HepG2 (cell line): ENCODE data around the gene LRTM2. TPM values are rescaled to one million over a fixed set of nuclear protein-coding genes. Genes with fewer than 3 reads are reported as not detected.

Source experiments
- ATAC-seq: fragments of 200-7000 bp; cut with Tn5 transposase; 3 replicates; pipeline ENCODE4 v1.9.1; 2020; ENCODE audit warnings: mild to moderate bottlenecking, moderate library complexity
- BruUV-seq: library from RNA; stranded (reverse); fragments of 400-500 nt; replicated peaks from 2 replicates; lab custom pipeline; 2021; lab: Mats Ljungman, UMichigan
- CTCF ChIA-PET: fragments of 300-600 bp; formaldehyde crosslinking; extraction: SDS; loops from one replicate; lab custom pipeline; 2021; ENCODE audit warnings: low total read pairs, inconsistent platforms, low intra/inter-chr PET ratio; lab: Yijun Ruan, JAX
- POLR2A ChIA-PET: fragments of 350-600 bp; sonication (Branson Sonifier 250); formaldehyde crosslinking; loops from one replicate; lab custom pipeline; 2020; ENCODE audit warnings: antibody characterized with exemption, inconsistent platforms; lab: Yijun Ruan, JAX
- DNase-seq: peaks from one replicate; pipeline ENCODE4 v3.0.0-alpha.2; 2015; ENCODE audit warnings: low spot score
- FAIRE-seq: peaks from 3 replicates; lab custom pipeline; 2011; peaks lifted over from hg19 to GRCh38; lab: Jason Lieb, UNC
- H2AFZ ChIP-seq: one replicate; pipeline ENCODE4 v1.6.1; 2011; ENCODE audit warnings: low read length, inconsistent platforms
- H3K27ac ChIP-seq: fragments of 300-600 bp; 3 replicates; pipeline ENCODE4 v1.8.0; 2011; ENCODE audit warnings: mixed run types, mild to moderate bottlenecking, mixed read lengths, low read length, inconsistent platforms; ENCODE audit not compliant: insufficient read depth; ENCODE audit errors: extremely low read length
- H3K27me3 ChIP-seq, 2 experiments: fragments of 200-600 bp in 1 of 2; 2 replicates in 1 of 2; 3 replicates in 1 of 2; pipeline versions ENCODE4 v1.6.0 to v1.8.0; 2011; ENCODE audit warnings: low read length in 2 of 2, mild to moderate bottlenecking in 2 of 2, moderate library complexity in 2 of 2, inconsistent platforms in 1 of 2; ENCODE audit not compliant: insufficient read depth in 2 of 2, control insufficient read depth in 1 of 2
- H3K36me3 ChIP-seq, 2 experiments: fragments of 200-600 bp in 1 of 2; replicated peaks in 1 of 2; 2 replicates in 1 of 2; 3 replicates in 1 of 2; pipeline versions ENCODE4 v1.5.1 to v1.8.0; 2011; ENCODE audit warnings: low read length in 2 of 2, inconsistent platforms in 1 of 2; ENCODE audit not compliant: insufficient read depth in 2 of 2, control insufficient read depth in 1 of 2
- H3K4me1 ChIP-seq: 2 replicates; pipeline ENCODE4 v1.5.1; 2012; ENCODE audit warnings: low read length, inconsistent platforms; ENCODE audit not compliant: insufficient read depth
- H3K4me2 ChIP-seq: 2 replicates; pipeline ENCODE4 v1.6.0; 2011; ENCODE audit warnings: low read depth, low read length, inconsistent platforms
- H3K4me3 ChIP-seq, 3 experiments: fragments of 200-600 bp in 1 of 3; sonication (generic), shearing (Covaris generic) in 1 of 3; replicated peaks in 1 of 3; 2 replicates each; pipeline ENCODE4 v1.5.1; 2011 to 2016; ENCODE audit warnings: low read length in 3 of 3, inconsistent platforms in 2 of 3, low read depth in 2 of 3, mild to moderate bottlenecking in 2 of 3, control low read depth in 1 of 3, mixed read lengths in 1 of 3; ENCODE audit not compliant: insufficient read depth in 1 of 3
- H3K79me2 ChIP-seq: one replicate; pipeline ENCODE4 v1.6.1; 2011; ENCODE audit warnings: low read length, inconsistent platforms; ENCODE audit not compliant: insufficient read depth
- H3K9ac ChIP-seq: 2 replicates; pipeline ENCODE4 v1.6.0; 2011; ENCODE audit warnings: mild to moderate bottlenecking, low read depth, low read length, inconsistent platforms; ENCODE audit not compliant: insufficient read depth
- H3K9me3 ChIP-seq: 2 replicates; pipeline ENCODE4 v1.5.1; 2012; ENCODE audit warnings: mild to moderate bottlenecking, low read length
- H4K20me1 ChIP-seq: 2 replicates; pipeline ENCODE4 v1.6.0; 2011; ENCODE audit warnings: inconsistent platforms, mild to moderate bottlenecking, low read length, moderate library complexity; ENCODE audit not compliant: insufficient read depth
- ASH2L ChIP-seq: fragments of 300-600, 200-600 bp; sonication (generic); IDR thresholded peaks from 2 replicates; pipeline ENCODE4 v1.7.0; 2017; ENCODE audit warnings: low read depth, mild to moderate bottlenecking, moderate library complexity, mixed read lengths, low read length; ENCODE audit not compliant: insufficient read length
- CREM ChIP-seq, 2 experiments: sonication (generic) in 1 of 2; formaldehyde crosslinking in 1 of 2; IDR thresholded peaks; 2 replicates each; pipeline versions ENCODE4 v1.4.0 to v1.6.1; 2016 to 2020; ENCODE audit warnings: antibody characterized with exemption in 1 of 2, mild to moderate bottlenecking in 1 of 2, missing genetic modification reagents in 1 of 2
- EHMT2 ChIP-seq: fragments of 200-600 bp; sonication (generic); IDR thresholded peaks from 2 replicates; pipeline ENCODE4 v1.7.0; 2017; ENCODE audit warnings: antibody characterized with exemption, low read depth, low read length, borderline replicate concordance
- FOXA3 ChIP-seq: IDR thresholded peaks from 2 replicates; pipeline ENCODE4 v1.6.1; 2016; ENCODE audit warnings: missing genetic modification reagents, missing compliant biosample characterization
- NCOA1 ChIP-seq: sonication (generic); formaldehyde crosslinking; IDR thresholded peaks from 2 replicates; pipeline ENCODE4 v1.9.0; 2021; ENCODE audit warnings: missing genetic modification reagents
- NFE2L1 ChIP-seq: sonication (generic); formaldehyde crosslinking; IDR thresholded peaks from 2 replicates; pipeline ENCODE4 v1.4.0; 2020; ENCODE audit warnings: missing genetic modification reagents, mild to moderate bottlenecking, borderline replicate concordance
- RNF2 ChIP-seq: fragments of 450-650 bp; conservative IDR thresholded peaks from 2 replicates; pipeline ENCODE4 v1.6.1; 2016; ENCODE audit warnings: low read depth
- SALL1 ChIP-seq: sonication (generic); formaldehyde crosslinking; IDR thresholded peaks from 2 replicates; pipeline ENCODE4 v1.8.0; 2022; ENCODE audit warnings: mild to moderate bottlenecking, missing genetic modification reagents
- SMC3 ChIP-seq: IDR thresholded peaks from 2 replicates; pipeline ENCODE4 v1.6.1; 2011; ENCODE audit warnings: low read length, improper control_type of control experiment
- ZNF138 ChIP-seq: sonication (generic); formaldehyde crosslinking; IDR thresholded peaks from 2 replicates; pipeline ENCODE4 v1.5.0; 2020; ENCODE audit warnings: mild to moderate bottlenecking, low read depth, missing genetic modification reagents
- ZNF34 ChIP-seq: sonication (generic); formaldehyde crosslinking; IDR thresholded peaks from 2 replicates; pipeline ENCODE4 v1.4.0; 2020; ENCODE audit warnings: mild to moderate bottlenecking, missing genetic modification reagents, borderline replicate concordance
- WGBS: methylation state at CpG from one replicate; pipeline ENCODE4 v1.1.6; 2017; ENCODE audit warnings: low lambda C conversion rate; 5-methylcytosine and 5-hydroxymethylcytosine counted together
- in situ Hi-C: cut with HindIII; loops from 2 replicates; pipeline ENCODE4 v1.10.0; 2017; ENCODE audit warnings: low pct_unique_long_range_greater_than_20kb; ENCODE audit not compliant: extremely low pct_ligation_motif_present
- intact Hi-C: fragments of 100-400 bp; cut with micrococcal nuclease; formaldehyde crosslinking; loops from one replicate; pipeline ENCODE4 v1.10.0; 2022; ENCODE audit not compliant: unreplicated experiment
- polyA plus RNA-seq, 8 experiments: library from polyadenylated mRNA; depleted of rRNA in 3 of 8; stranded (reverse) in 7 of 8; unstranded in 1 of 8; fragments of >200 nt; fragmentation: Illumina TruSeq in 4 of 8; extraction: Trizol in 4 of 8; gene quantifications; 2 replicates each; pipeline versions ENCODE4 v1.2.1 to v1.2.3, GENCODE V29; 2011 to 2016; ENCODE audit warnings: low read depth in 4 of 8, missing spikeins in 1 of 8, mixed read lengths in 1 of 8; ENCODE audit not compliant: insufficient read depth in 1 of 8
- total RNA-seq, 5 experiments: library from RNA; depleted of rRNA; stranded (reverse); fragments of >200 nt; fragmentation: Illumina TruSeq; extraction: Trizol; gene quantifications; 2 replicates each; pipeline ENCODE4 v1.2.3, GENCODE V29; 2016; ENCODE audit warnings: low read depth in 1 of 5
- TF ChIP-seq, protein P1 (sequence below): sonication (generic); formaldehyde crosslinking; IDR thresholded peaks from 2 replicates; pipeline ENCODE4 v1.8.0; 2022; ENCODE audit warnings: mild to moderate bottlenecking, missing genetic modification reagents, moderate library complexity
- TF ChIP-seq, protein P2 (sequence below): sonication (generic); formaldehyde crosslinking; IDR thresholded peaks from 2 replicates; pipeline ENCODE4 v1.5.0; 2020; ENCODE audit warnings: mild to moderate bottlenecking, low read depth, missing genetic modification reagents, borderline replicate concordance

The LRTM2 gene
- total and polyA plus RNA-seq, 2 of the 13 experiments (the other 11 are each of a cell fraction or from before 2014, with no cell fraction given), result 0.09 TPM; not detected in 1

DNA sequence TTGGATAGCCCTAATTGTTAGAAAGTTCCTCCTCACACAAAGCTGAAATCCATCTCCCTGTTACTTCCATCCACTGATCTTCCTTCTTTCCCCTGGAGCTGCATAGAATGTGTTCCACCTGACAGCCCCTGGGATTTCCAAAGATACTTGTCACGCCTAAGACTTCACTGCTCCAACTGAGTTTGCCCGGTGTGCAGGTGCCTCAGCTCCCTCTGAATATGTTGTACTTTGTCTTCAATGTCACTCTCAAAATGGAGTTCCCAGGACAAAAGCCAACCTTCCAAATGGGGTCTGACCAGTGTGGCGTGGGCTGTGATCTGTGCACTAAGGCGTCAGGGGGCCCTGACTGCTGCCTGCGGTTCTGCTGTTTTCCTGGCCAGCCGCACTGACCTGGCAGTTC is 55.2 kb downstream of the LRTM2 start:
- Histone ChIP-seq H3K9me3 (no peaks in the 10 kb centered on the region), H3K79me2 (no peaks in the 10 kb centered on the region), H3K4me2 (no peak overlapping the region), H2AFZ (no peak overlapping the region), H4K20me1 (no peaks in the 10 kb centered on the region), H3K9ac (no peak overlapping the region), H3K4me1 (peaks cover 32% of the 10 kb centered on the region), H3K27ac (no peak overlapping the region), H3K27me3 (peaks cover 2 to 13% of the 10 kb centered on the region in 2 experiments), H3K36me3 (no peaks in the 10 kb centered on the region), H3K4me3 (no peak overlapping the region)
- ATAC-seq (no peak), FAIRE-seq (no peak), DNase-seq (no peak)
- 64% methylated on average over 3 of the region's 6 CpGs for WGBS
- intact Hi-C loops, result no loop called here
- TF ChIP-seq NCOA1 (no peak), CREM (IDR thresholded peaks at IDR 0.05) (no peak), CREM (CRISPR knock-in tag; IDR thresholded peaks at IDR 0.05) (no peak), SALL1 (no peak), RNF2 (no peak), NFE2L1 (no peak), ASH2L (no peak), SMC3 (no peak)
- in situ Hi-C loops, result no loop called here
- BruUV-seq, result no TSS peak
- ChIA-PET POLR2A (no interaction called here), CTCF (no interaction called here)

DNA sequence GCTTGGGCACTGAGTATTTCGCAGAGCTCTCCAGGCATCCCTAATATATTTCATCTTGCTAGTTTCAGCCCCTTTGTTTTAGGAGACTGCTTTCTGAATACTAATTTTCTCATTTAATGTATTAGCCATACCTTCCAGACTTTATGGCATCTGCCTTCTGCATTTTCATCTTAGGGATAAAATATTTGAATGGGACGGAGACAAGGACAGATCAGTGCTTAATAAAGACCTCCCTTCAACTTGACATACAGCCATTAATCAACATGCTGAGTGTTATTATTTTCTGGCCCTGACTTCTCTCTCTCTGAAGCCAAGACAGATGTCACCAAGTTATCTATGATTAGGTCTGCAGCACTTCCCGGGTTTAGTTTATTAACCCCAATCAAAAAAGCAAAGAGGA is 55.7 kb downstream of the LRTM2 start:
- Histone ChIP-seq H3K79me2 (no peaks in the 10 kb centered on the region), H3K9ac (no peak overlapping the region), H2AFZ (no peak overlapping the region), H4K20me1 (no peaks in the 10 kb centered on the region), H3K9me3 (no peaks in the 10 kb centered on the region), H3K4me1 (peaks cover 30% of the 10 kb centered on the region), H3K4me2 (no peak overlapping the region), H3K27ac (no peak overlapping the region), H3K36me3 (no peaks in the 10 kb centered on the region), H3K4me3 (no peak overlapping the region), H3K27me3 (peaks cover 3 to 18% of the 10 kb centered on the region in 2 experiments)
- POLR2A ChIA-PET, result no interaction called here
- in situ Hi-C loops, result no loop called here
- FAIRE-seq, result no peak
- TF ChIP-seq, protein P1, sequence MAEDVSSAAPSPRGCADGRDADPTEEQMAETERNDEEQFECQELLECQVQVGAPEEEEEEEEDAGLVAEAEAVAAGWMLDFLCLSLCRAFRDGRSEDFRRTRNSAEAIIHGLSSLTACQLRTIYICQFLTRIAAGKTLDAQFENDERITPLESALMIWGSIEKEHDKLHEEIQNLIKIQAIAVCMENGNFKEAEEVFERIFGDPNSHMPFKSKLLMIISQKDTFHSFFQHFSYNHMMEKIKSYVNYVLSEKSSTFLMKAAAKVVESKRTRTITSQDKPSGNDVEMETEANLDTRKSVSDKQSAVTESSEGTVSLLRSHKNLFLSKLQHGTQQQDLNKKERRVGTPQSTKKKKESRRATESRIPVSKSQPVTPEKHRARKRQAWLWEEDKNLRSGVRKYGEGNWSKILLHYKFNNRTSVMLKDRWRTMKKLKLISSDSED (CRISPR knock-in tag), result no peak
- TF ChIP-seq EHMT2 (no peak), SMC3 (no peak), ZNF138 (CRISPR knock-in tag) (no peak), FOXA3 (CRISPR knock-in tag) (no peak), ZNF34 (CRISPR knock-in tag) (no peak)
- TF ChIP-seq, protein P2, sequence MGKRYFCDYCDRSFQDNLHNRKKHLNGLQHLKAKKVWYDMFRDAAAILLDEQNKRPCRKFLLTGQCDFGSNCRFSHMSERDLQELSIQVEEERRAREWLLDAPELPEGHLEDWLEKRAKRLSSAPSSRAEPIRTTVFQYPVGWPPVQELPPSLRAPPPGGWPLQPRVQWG (CRISPR knock-in tag), result no peak
- ATAC-seq, result no peak
- DNase-seq, result no peak
- intact Hi-C loops, result no loop called here
- CTCF ChIA-PET, result no interaction called here
- 58% methylated on average over 3 of the region's 3 CpGs for WGBS
- BruUV-seq, result no TSS peak
